Measurements from ENCODE around the gene NPPB. TPM values are rescaled to one million over a fixed set of nuclear protein-coding genes. Genes with fewer than 3 reads are reported as not detected.
A peak's percentile ranks its signal among the peaks of the same experiment; 100 is the strongest.

Gene NPPB
- total and polyA plus RNA-seq, 2 donors from 2014 or later: not detected

DNA sequence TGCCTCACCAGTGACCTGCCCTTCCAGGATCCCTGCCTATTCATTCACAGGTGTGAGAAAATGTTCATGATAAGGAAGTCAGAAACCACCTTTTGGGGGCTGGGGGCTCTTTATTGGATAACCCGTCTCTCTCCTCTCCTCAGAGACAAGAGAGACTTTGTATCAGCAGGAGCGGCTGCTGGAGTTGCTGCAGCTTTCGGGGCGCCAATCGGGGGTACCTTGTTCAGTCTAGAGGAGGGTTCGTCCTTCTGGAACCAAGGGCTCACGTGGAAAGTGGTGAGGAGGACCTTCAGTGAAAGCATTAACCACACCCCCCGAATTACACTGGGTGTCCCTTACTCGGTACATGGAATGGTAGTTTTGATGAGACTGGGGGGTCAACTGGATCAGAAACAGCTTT lies 31.8 kb downstream of the NPPB start:
- TF ChIP-seq, protein P1, sequence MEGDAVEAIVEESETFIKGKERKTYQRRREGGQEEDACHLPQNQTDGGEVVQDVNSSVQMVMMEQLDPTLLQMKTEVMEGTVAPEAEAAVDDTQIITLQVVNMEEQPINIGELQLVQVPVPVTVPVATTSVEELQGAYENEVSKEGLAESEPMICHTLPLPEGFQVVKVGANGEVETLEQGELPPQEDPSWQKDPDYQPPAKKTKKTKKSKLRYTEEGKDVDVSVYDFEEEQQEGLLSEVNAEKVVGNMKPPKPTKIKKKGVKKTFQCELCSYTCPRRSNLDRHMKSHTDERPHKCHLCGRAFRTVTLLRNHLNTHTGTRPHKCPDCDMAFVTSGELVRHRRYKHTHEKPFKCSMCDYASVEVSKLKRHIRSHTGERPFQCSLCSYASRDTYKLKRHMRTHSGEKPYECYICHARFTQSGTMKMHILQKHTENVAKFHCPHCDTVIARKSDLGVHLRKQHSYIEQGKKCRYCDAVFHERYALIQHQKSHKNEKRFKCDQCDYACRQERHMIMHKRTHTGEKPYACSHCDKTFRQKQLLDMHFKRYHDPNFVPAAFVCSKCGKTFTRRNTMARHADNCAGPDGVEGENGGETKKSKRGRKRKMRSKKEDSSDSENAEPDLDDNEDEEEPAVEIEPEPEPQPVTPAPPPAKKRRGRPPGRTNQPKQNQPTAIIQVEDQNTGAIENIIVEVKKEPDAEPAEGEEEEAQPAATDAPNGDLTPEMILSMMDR (IDR thresholded peaks at IDR 0.05; ENCODE audit: borderline replicate concordance, extremely low read depth, insufficient read depth): no peak
- Histone ChIP-seq H3K9me3 (ENCODE audit: control insufficient read depth in 2 of 3, insufficient read depth in 1 of 3, low read length in 3 of 3) (no peaks in the 10 kb centered on the region), H3K27me3 (ENCODE audit: control insufficient read depth, insufficient read depth, low read length) (no peaks in the 10 kb centered on the region), H3K4me3 (ENCODE audit: low read length in 3 of 3) (no peak overlapping the region), H3K36me3 (ENCODE audit: control insufficient read depth in 2 of 3, insufficient read depth in 3 of 3, low read length in 3 of 3) (peaks cover 2 to 64% (median 52%) of the 10 kb centered on the region in 3 donors), H3K4me1 (ENCODE audit: control insufficient read depth in 2 of 3, insufficient read depth in 2 of 3, low read depth in 1 of 3, low read length in 3 of 3) (no peaks in the 10 kb centered on the region), H3K27ac (ENCODE audit: low read depth in 2 of 2, low read length in 2 of 2) (no peak overlapping the region), H3K9ac (ENCODE audit: low read length in 3 of 3) (no peak overlapping the region)
- FAIRE-seq (no peak), DNase-seq (no peak)
- intact Hi-C loops (cut with DNase I): no loop called here

DNA sequence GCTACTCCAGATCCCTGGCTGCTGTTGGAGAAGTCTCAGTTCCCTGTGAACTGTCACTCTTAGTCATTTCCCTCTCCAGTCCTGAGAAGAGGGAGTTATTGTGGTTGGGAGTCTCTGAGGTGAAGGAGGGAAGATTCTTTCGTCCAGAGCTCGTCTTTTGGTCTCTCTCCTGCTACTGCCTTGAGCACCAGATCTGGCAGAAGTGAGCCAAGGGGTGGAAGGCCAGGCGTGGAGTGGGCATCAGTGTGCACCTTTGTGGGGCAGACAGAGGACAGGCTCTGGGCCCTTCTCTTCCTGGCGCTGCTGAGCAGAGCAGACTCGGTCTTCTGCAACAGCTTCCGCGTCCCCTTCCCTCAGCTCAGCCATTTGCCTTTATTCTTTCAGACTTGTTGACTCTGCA lies 33.6 kb downstream of the NPPB start:
- intact Hi-C loops (cut with DNase I): no loop called here
- H3K9me3 ChIP-seq (ENCODE audit: control insufficient read depth in 2 of 3, insufficient read depth in 1 of 3, low read length in 3 of 3): no peaks in the 10 kb centered on the region
- no peak overlapping the region for H3K27ac ChIP-seq (ENCODE audit: low read depth in 2 of 2, low read length in 2 of 2)
- no peaks in the 10 kb centered on the region for H3K4me1 ChIP-seq (ENCODE audit: control insufficient read depth in 2 of 3, insufficient read depth in 2 of 3, low read depth in 1 of 3, low read length in 3 of 3)
- H3K27me3 ChIP-seq (ENCODE audit: control insufficient read depth, insufficient read depth, low read length): no peaks in the 10 kb centered on the region
- H3K4me3 ChIP-seq (ENCODE audit: low read length in 3 of 3): no peak overlapping the region
- DNase-seq: peak in 1 of 5 donors; percentile 40
- FAIRE-seq: no peak
- TF ChIP-seq, protein P1 (IDR thresholded peaks at IDR 0.05; ENCODE audit: borderline replicate concordance, extremely low read depth, insufficient read depth): no peak
- peaks cover 2 to 60% (median 51%) of the 10 kb centered on the region in 3 donors for H3K36me3 ChIP-seq (ENCODE audit: control insufficient read depth in 2 of 3, insufficient read depth in 3 of 3, low read length in 3 of 3)
- no peak overlapping the region for H3K9ac ChIP-seq (ENCODE audit: low read length in 3 of 3)

DNA sequence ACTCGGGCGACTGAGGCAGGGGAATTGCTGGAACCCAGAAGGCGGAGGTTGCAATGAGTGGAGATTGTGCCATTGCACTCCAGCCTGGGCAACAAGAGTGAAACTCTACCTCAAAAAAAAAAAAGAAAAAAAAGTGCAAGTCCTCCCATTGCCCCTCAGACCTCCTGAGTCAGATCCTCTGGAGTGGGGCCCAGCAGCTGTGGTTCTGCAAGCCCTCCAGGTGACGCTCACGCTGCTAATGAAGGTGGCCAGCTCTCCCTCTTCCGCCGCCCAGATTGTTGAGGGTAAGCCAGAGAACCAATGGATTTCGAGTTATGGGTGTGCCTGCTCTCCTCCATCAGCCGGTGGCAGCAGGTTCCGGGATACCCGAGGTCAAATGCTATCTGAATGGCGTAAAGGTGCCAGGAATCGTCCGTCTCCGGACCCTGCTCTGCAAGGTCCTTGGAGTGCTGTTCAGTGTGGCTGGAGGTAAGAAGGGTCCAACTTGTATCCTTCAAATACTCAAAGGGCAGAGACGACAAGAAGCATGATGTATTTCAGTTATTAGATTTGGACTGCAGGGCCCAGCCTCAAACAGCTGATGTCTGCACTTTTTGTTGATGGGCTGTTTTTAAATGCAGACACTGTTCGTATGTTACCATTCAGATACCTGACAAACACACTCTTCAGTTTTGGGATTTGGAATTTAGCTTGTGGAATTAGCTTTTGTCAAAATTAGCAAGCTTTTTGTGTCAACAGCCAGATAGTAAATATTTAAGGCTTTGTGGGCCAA lies 35.2 kb downstream of the NPPB start:
- TF ChIP-seq, protein P1 (IDR thresholded peaks at IDR 0.05; ENCODE audit: borderline replicate concordance, extremely low read depth, insufficient read depth): no peak
- Histone ChIP-seq H3K36me3 (ENCODE audit: control insufficient read depth in 2 of 3, insufficient read depth in 3 of 3, low read length in 3 of 3) (peaks cover 0 to 58% (median 42%) of the 10 kb centered on the region in 3 donors), H3K9me3 (ENCODE audit: control insufficient read depth in 2 of 3, insufficient read depth in 1 of 3, low read length in 3 of 3) (no peaks in the 10 kb centered on the region), H3K9ac (ENCODE audit: low read length in 3 of 3) (no peak overlapping the region), H3K4me1 (ENCODE audit: control insufficient read depth in 2 of 3, insufficient read depth in 2 of 3, low read depth in 1 of 3, low read length in 3 of 3) (no peaks in the 10 kb centered on the region), H3K4me3 (ENCODE audit: low read length in 3 of 3) (no peak overlapping the region), H3K27me3 (ENCODE audit: control insufficient read depth, insufficient read depth, low read length) (no peaks in the 10 kb centered on the region), H3K27ac (ENCODE audit: low read depth in 2 of 2, low read length in 2 of 2) (no peak overlapping the region)
- FAIRE-seq (no peak), DNase-seq (no peak)
- intact Hi-C loops (cut with DNase I): no loop called here

Measured in kidney (tissue), 14 donors.